ENCODE results near the gene ZMAT2.
A peak's percentile ranks its signal among the peaks of the same experiment; 100 is the strongest.
"Not testable (repeated sequence)": the region's sequence is repeated elsewhere in the genome, so short reads cannot be mapped to it uniquely, and the experiment has no call there.

Gene ZMAT2

DNA sequence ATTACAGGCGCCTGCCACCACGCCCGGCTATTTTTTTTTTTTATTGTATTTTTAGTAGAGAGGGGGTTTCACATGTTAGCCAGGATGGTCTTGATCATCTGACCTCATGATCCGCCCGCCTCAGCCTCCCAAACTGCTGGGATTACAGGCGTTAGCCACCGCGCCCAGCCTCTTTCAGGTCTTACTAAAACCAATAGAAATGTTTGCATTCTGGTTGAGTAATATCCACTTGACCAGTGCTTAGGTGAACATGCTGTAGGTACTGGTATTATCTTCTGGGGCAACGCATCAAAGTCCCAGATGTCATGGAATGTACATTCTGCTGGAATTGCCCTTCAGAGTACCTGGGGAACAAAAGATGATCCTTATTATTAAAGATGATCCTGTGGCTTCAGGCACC, 8.5 kb downstream of the ZMAT2 start:
- DNase-seq (ENCODE audit: low read depth in 2 of 2) = not testable (repeated sequence)

DNA sequence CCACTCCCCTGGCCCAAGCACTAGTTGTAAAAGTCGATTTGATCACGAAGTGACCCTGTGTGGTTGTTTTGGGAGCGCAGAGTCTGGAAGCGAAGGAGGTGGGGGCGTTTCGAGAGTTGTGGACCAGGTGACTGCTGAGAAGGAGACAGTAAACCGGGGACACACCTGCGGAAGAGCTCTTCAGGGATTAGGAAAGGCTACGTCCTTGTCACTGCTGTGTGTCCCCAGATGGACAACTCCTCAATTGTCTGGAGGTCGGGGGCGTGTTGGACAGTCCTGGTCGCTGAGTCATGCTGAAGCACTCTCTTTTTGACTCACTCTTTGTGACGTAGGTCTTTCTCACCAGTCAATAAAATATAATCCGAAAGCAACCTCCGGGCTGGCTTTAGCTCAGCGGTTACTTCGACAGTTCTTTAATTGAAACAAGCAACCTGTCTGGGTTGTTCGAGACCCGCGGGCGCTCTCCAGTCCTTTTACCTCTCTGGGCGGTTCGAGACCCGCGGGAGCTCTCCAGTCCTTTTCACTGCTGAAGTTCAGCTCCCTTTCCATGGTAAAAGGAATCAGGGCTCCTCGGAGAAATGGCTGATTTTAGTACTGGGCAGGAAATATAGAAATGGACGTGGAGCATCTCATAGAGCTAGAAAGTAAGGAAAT, 10.8 kb downstream of the ZMAT2 start:
- DNase-seq (ENCODE audit: low read depth in 2 of 2) = peak; percentile 78 to 80

DNA sequence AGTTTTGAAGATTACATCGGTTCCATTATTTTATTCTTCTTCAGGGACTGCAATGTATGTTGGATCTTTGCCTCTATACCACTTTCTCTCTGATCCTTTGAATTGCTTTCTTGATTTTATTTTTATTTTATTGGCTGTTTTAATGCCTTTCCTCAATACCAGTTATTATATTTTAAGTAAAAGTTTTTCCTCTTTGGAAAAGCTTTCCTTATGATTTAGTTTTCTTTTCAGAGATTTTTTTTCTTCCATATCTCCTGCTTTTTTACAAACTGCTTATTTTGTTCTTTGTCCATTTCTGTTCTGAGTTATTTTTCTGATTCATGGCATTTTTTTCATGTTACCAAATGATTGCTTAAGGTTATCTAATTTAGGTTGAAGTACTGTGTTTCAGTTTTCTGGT, 11.5 kb downstream of the ZMAT2 start:
- DNase-seq (ENCODE audit: low read depth in 2 of 2) = no peak

DNA sequence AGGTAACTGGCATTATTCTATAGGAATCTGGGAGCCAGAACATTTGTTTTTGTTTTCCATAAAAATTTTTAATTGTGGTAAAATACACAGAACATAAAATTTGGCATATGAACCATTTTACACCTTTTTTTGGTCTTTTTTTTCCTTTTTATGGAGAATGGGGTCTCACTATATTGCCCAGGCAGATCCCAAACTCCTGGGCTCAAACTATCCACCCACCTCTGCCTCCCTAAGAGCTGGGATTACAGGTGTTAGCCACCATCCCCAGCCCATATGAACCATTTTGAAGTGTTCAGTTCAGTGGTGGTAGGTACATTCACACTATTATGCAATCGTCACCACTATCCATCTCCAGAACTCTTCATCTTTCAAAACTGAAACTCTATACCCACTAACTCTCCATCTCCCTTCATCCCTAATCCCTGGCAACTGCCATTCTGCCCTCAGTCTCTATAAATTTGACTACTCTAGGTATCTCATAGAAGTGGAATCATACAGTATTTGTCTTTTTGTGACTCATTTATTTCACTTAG, 13.4 kb downstream of the ZMAT2 start:
- DNase-seq (ENCODE audit: low read depth in 2 of 2) = no peak

DNA sequence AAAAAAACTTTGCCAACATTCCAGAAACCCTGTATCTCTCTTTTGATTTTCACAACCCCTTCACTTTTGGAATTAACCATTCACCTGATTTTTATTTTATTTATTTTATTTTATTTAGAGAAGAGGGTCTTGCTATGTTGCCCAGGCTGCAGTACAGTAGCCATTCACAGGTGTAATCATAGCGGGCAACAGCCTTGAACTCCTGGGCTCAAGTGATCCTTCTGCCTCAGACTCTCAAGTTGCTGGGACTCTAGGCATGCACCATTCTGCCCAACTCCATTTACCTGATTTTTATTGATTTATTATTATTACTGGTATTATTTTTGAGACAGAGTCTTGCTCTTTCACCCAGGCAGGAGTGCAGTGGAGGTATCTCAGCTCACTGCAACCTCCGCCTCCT, 16.0 kb downstream of the ZMAT2 start:
- not testable (repeated sequence) for DNase-seq (ENCODE audit: low read depth in 2 of 2)

DNA sequence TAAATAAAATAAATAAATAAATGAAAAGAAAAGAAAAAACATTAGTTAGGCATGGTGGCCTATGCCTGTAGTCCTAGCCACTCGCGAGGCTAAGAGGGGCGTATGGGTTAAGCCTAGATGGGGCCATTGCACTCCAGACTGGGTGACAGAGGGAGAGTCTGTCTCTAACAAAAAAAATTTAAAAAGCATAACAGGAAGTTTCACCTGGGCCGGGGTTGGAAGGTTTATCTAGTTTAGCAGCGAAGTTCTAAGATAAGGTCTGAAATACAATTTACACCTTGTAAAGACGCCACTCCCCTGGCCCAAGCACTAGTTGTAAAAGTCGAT, 18.0 kb downstream of the ZMAT2 start:
- DNase-seq (ENCODE audit: low read depth in 2 of 2) = no peak

DNA sequence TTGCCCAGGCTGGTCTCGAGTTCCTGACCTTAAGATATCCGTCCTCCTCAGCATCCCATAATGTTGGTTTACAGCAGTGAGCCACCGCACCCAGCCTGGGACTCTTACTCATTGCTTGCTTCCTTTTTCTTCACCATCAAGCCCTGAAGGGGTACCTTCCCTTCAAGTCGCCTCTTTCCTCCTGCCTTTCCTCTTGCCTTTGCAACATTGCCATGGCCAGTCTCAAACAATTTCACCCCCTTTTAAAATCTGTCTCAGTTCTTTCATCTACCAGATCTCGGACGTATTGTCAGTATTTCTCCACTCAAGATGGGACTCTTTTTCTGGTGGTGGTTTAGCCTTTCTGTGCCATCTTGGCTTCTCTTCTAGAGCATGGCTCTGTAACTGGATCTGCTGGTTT, 20.5 kb downstream of the ZMAT2 start:
- not testable (repeated sequence) for DNase-seq (ENCODE audit: low read depth in 2 of 2)

DNA sequence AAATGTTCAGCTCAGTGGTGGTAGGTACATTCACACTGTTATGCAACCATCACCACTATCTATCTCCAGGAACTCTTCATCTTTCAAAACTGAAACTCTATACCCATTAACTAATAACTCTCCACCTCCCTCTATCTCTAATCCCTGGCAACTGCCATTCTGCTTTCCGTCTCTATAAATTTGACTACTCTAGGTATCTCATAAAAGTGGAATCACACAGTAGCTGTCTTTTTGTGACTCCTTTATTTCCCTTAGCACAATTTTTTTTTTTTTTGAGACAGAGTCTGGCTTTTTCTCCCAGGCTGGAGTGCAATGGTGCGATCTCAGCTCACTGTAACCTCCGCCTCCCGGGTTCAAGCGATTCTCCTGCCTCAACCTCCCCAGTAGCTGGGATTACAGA, 21.1 kb downstream of the ZMAT2 start:
- DNase-seq (ENCODE audit: low read depth in 2 of 2) = not testable (repeated sequence)

DNA sequence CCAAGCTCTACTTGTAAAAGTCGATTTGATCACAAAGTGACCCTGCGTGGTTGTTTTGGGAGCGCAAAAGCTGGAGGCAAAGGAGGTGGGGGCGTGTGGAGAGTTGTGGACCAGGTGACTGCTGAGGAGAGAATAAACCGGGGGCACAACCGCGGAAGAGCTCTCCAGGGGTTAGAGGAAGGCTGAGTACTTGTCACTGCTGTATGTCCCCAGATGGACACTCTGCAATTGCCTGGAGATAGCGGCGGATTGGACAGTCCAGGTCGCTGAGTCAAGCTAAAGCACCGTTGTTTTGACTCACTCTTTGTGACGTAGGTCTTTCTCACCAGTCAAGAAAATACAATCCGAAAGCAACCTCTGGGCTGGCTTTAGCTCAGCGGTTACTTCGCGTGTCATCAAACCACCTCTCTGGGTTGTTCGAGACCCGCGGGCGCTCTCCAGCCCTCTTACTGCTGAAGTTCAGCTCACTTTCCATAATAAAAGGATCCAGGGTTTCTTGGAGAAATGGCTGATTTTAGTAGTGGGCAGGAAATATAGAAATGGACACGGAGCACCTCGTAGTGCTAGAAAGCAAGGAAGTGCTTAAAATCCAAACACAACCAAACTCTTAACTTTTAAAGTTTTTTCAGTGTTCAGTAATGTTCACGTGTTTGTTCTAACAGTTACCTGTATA, 25.7 kb downstream of the ZMAT2 start:
- peak; percentile 66 to 72 for DNase-seq (ENCODE audit: low read depth in 2 of 2)

DNA sequence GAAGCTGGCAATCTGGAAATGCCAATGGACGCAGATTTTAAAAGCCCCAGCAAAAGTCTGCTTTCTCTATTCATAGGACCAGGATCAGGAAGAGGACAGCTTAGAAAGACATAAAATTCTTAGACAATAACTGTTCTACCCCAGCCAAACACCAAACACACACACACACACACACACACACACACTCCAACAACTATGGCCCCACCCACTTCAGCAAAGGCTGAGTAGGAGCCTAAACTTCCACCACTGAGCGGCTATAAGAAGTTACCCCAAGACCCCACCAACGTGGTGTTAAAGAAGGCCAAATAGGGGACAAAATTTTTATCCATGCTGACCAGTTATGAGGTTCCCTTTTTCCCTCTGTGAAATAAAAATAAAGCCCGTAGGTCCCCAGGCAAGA, 32.9 kb downstream of the ZMAT2 start:
- no peak for DNase-seq (ENCODE audit: low read depth in 2 of 2)

DNA sequence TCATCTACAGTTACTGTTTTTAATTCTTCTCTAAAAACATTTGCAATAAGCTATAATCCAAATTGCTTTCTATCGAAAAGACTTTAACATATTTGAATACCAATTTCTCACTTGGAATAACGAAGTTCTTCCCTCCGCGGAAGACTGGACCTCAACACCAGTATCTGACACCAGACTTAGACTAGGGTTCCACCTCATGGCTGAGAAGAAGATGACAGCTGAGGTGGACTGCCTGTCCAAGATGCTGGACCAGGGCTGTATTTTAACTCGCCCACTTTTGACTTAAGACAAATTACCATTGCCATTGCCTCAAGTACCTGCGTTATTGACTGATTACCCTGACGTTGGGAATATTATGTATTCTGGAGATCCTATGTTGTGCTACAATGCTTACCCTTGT, 34.1 kb downstream of the ZMAT2 start:
- no peak for DNase-seq (ENCODE audit: low read depth in 2 of 2)

DNA sequence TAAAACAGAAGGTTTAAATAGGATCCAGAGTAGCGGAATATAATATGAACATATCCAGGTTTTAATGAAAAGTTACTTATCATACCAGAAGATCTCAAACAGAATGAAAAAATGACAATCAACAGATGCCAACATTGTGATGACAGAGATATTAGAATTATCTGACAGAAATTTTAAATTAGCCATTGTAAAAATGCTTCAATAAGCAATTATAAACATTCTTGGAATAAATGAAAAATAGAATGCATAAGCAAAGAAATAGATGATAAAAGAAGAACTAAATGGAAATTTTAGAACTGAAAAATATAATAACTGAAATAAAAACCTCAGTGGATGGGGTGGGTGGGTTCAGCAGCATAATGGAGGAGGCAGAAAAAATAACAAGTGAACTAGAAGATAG, 37.2 kb downstream of the ZMAT2 start:
- DNase-seq (ENCODE audit: low read depth in 2 of 2) = no peak

DNA sequence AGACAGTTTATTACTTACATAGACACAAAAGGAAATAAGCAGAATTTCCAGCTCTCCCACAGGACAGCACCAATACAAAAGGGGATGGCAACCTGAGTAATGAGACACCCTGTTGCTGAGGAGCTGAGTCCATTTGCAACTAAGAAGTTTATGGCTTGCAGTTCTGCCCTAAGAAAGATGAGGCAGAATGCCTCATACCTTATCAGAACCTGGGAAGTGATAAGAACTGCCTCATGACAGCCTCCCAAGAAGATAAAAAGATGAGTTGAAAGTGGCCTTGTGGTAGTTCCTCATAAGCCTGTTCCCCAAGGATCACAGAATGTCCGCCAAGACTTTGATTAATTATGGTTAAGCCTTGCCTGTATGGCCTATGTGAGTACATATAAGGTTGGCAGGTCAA, 41.7 kb downstream of the ZMAT2 start:
- DNase-seq (ENCODE audit: low read depth in 2 of 2) = no peak

DNA sequence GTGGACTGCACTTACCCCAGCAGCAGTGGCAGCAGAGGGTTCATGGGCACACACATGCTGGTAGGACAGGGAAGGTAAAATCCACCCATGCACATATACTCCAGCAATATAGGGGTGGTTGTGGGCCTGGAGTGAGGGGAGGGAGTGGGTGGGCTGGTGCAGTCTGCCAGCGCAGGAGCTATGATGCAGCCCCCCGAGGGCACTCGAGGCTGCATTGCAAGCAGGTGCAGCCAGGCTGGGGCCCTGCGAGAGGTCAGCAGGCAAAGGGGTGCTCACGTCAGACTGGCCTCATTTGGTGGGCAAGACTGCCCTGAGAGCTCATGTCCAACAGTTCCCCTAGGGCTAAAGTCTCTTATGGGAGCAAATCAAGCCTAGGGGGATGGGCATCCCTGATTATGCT, 53.3 kb downstream of the ZMAT2 start:
- DNase-seq (ENCODE audit: low read depth in 2 of 2) = no peak
